ENCODE data around the gene CPXM2.

DNA sequence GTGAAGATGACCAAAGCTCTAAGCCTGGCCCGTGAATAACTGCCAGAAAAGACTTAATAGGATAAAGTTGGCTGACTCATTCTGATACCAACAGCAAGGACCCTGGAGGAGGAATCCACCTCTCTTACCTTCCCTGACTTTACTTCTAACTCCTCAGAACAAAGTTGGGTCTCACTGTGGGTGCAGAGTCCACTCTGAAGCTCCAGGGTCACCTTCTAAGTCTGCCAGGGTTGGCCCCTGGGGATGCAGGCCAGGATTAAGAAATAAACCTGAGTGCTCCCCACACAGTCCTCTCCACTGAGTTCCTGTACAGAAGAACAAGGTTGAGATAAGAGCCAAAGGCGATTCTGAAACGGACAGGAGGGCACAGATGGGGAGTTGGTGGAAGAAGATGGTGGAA, 171.1 kb downstream of the CPXM2 start:
- TF ChIP-seq, protein P1, sequence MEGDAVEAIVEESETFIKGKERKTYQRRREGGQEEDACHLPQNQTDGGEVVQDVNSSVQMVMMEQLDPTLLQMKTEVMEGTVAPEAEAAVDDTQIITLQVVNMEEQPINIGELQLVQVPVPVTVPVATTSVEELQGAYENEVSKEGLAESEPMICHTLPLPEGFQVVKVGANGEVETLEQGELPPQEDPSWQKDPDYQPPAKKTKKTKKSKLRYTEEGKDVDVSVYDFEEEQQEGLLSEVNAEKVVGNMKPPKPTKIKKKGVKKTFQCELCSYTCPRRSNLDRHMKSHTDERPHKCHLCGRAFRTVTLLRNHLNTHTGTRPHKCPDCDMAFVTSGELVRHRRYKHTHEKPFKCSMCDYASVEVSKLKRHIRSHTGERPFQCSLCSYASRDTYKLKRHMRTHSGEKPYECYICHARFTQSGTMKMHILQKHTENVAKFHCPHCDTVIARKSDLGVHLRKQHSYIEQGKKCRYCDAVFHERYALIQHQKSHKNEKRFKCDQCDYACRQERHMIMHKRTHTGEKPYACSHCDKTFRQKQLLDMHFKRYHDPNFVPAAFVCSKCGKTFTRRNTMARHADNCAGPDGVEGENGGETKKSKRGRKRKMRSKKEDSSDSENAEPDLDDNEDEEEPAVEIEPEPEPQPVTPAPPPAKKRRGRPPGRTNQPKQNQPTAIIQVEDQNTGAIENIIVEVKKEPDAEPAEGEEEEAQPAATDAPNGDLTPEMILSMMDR (conservative IDR thresholded peaks at IDR 0.05; ENCODE audit: low read length) = no peak
- TF ChIP-seq EZH2phosphoT487 (IDR thresholded peaks at IDR 0.05; ENCODE audit: borderline replicate concordance, low read depth, low read length) = no peak

Measured in OCI-LY7 (cell line).